Epithelial cell of esophagus (primary cell): ENCODE data around the gene KNOP1.

Source experiments
- DNase-seq: peaks from one replicate; pipeline ENCODE4 v3.0.0; 2010; ENCODE audit warnings: low read depth
- H3K4me3 ChIP-seq: 2 replicates; pipeline ENCODE4 v1.5.1; 2011; ENCODE audit warnings: mild to moderate bottlenecking, low read length, control low read depth
- CTCF ChIP-seq: IDR thresholded peaks from 2 replicates; pipeline ENCODE4 v1.5.1; 2011; ENCODE audit warnings: low read depth, mild to moderate bottlenecking, low read length, control low read depth, inconsistent platforms; ENCODE audit not compliant: insufficient read depth; ENCODE audit errors: missing control alignments

KNOP1 gene

DNA sequence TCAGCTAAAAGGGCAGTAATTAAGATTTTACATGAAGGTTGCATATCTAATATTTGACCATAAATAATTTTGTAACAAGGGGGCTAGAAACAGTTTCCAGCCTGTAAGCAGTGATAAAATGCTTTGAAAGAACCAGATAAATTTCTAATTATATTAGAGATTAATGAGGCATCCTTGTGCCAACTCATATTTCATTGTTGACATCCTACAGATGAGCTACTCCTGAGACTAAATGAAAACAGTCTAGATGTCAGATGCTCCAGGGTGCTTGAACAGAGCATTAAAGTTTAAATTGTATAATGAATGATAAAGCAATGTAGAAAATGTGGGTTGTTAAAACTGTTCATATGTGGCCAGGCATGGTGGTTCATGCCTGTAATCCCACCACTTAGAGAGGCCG is 23.3 kb upstream of the KNOP1 start:
- TF ChIP-seq CTCF, result no peak
- DNase-seq, result no peak
- H3K4me3 ChIP-seq, result no peak overlapping the region

DNA sequence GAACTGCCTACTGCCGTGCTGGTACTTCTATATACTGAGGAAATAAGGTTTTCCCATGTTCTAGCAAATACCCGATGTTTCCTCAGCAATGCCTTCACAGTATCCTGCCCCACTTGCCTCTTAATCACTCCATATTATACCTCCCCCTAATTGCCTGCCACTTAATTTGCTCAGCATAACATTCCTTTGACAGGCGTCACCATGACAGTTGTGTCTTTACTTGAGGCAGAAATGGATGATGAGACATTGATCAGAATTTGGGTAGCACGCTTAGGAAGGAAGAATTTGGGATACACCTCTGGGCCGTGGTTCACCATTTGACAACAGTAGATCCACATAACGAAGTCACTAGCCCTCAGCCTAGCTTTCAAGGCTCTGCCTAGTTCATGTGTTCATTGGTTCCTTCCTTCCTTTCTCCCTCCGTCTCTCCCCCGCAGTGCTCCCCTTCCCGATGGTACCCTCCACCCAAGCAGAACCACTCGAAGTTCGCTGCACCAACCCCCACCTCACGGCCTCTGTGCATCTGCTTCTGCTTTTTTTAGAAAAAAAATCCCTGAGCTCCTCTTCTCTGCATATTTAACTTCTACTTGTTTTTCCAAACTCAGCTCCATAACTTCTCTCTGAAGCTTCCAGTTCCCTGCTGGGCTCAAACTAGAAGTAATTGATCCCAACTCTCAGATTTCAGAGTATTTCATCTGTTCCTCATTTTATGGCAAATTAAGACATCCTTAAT is 19.4 kb upstream of the KNOP1 start:
- H3K4me3 ChIP-seq, result no peak overlapping the region
- TF ChIP-seq CTCF, result no peak
- DNase-seq, result no peak

- DNase-seq, result no peak
- H3K4me3 ChIP-seq, result no peak overlapping the region
- no peak for TF ChIP-seq CTCF
Measured at GRCh38 chr16:19735074-19735867, 17.2 kb upstream of the KNOP1 start.

- DNase-seq, result no peak
- no peak for TF ChIP-seq CTCF
- H3K4me3 ChIP-seq, result no peak overlapping the region
Measured at GRCh38 chr16:19733551-19733950, 15.5 kb upstream of the KNOP1 start.

DNA sequence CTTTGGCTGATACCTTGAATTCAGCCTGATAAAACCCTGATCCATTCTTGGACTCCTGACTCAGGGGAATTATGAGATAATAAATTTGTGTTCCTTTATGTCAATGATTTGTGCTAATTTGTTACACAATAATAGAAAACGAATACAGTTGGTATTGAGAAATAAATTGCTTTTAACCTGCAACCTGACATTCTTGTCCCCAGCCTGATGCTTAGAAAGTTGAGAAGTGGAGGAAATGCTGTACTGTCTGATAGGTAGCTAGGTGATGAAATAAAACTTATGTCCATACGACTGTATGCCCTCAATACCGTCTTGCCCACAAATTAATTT is 10.6 kb upstream of the KNOP1 start:
- DNase-seq, result no peak
- H3K4me3 ChIP-seq, result no peak overlapping the region
- TF ChIP-seq CTCF, result no peak

DNA sequence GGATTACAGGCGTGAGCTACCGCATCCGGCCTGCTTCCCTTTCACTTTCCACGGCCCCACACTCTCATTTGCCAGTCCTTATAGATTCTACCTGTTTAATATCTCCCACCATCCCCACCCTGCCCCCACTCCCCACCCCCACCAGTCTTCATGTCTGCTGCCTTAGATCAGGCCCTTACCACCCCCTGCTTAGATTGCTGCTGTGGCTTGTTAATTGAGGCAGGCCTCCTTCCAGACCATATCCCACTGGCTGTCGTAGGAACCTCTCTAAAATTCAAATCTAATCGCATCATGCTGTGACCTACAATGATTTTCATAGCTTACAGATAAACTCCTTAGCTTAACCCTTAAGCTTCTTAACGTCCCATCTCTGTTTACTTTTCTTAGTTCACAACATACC is 5.0 kb upstream of the KNOP1 start:
- TF ChIP-seq CTCF, result no peak
- no peak overlapping the region for H3K4me3 ChIP-seq
- no peak for DNase-seq
